Mesenchymal stem cell (in vitro differentiated cells and primary cell): ENCODE results near the gene DNAJC9.

ENCODE experiments used
- DNase-seq: peaks from one replicate; pipeline ENCODE4 v3.0.0-alpha.2; 2013
- H2AFZ ChIP-seq: one replicate; pipeline ENCODE4 v1.6.1; 2013; ENCODE audit warnings: low read depth, mild to moderate bottlenecking, control low read depth, inconsistent platforms, low read length, moderate library complexity
- H2AK5ac ChIP-seq: 2 replicates; pipeline ENCODE4 v1.6.1; 2013; ENCODE audit warnings: low read length, moderate library complexity, mild to moderate bottlenecking, inconsistent platforms; ENCODE audit not compliant: severe bottlenecking
- H2BK120ac ChIP-seq: one replicate; pipeline ENCODE4 v1.6.1; 2013; ENCODE audit warnings: low read depth, mild to moderate bottlenecking, inconsistent platforms, low read length, moderate library complexity
- H2BK12ac ChIP-seq, 2 experiments: one replicate each; pipeline ENCODE4 v1.6.1; 2013; ENCODE audit warnings: inconsistent platforms in 2 of 2, low read length in 2 of 2, mild to moderate bottlenecking in 2 of 2, moderate library complexity in 2 of 2, control low read depth in 1 of 2
- H2BK15ac ChIP-seq: one replicate; pipeline ENCODE4 v1.6.1; 2013; ENCODE audit warnings: mild to moderate bottlenecking, low read depth, inconsistent platforms; ENCODE audit not compliant: poor library complexity, severe bottlenecking
- H2BK5ac ChIP-seq: 2 replicates; pipeline ENCODE4 v1.6.1; 2013; ENCODE audit warnings: low read depth, mild to moderate bottlenecking, low read length, control low read depth, inconsistent platforms; ENCODE audit not compliant: poor library complexity, severe bottlenecking
- H3K14ac ChIP-seq, 2 experiments: one replicate each; pipeline ENCODE4 v1.6.1; 2013; ENCODE audit warnings: inconsistent platforms in 2 of 2, low read length in 2 of 2, control low read depth in 1 of 2, mild to moderate bottlenecking in 1 of 2, moderate library complexity in 1 of 2
- H3K18ac ChIP-seq, 2 experiments: one replicate each; pipeline ENCODE4 v1.6.1; 2013; ENCODE audit warnings: inconsistent platforms in 2 of 2, low read length in 2 of 2, control low read depth in 1 of 2, low read depth in 1 of 2, mild to moderate bottlenecking in 1 of 2
- H3K23ac ChIP-seq, 2 experiments: one replicate each; pipeline ENCODE4 v1.6.1; 2013; ENCODE audit warnings: inconsistent platforms in 2 of 2, low read length in 2 of 2, mild to moderate bottlenecking in 2 of 2, moderate library complexity in 2 of 2, control low read depth in 1 of 2
- H3K27ac ChIP-seq: 2 replicates; pipeline ENCODE4 v1.5.1; 2013; ENCODE audit warnings: mild to moderate bottlenecking, moderate library complexity, low read length, control low read depth, inconsistent platforms; ENCODE audit not compliant: poor library complexity, severe bottlenecking
- H3K27me3 ChIP-seq, 2 experiments: 2 replicates each; pipeline versions ENCODE4 v1.6.1 to v1.7.0; 2013; ENCODE audit warnings: low read length in 2 of 2, mild to moderate bottlenecking in 2 of 2, moderate library complexity in 2 of 2, control low read depth in 1 of 2, inconsistent platforms in 1 of 2; ENCODE audit not compliant: control insufficient read depth in 1 of 2, insufficient read depth in 1 of 2
- H3K36me3 ChIP-seq, 2 experiments: 2 replicates each; pipeline versions ENCODE4 v1.6.1 to v1.7.0; 2013; ENCODE audit warnings: low read length in 2 of 2, control low read depth in 1 of 2, inconsistent platforms in 1 of 2, low read depth in 1 of 2, mild to moderate bottlenecking in 1 of 2; ENCODE audit not compliant: insufficient read depth in 2 of 2, control insufficient read depth in 1 of 2
- H3K4ac ChIP-seq, 2 experiments: one replicate each; pipeline ENCODE4 v1.6.1; 2013; ENCODE audit warnings: inconsistent platforms in 2 of 2, low read length in 2 of 2, mild to moderate bottlenecking in 2 of 2, moderate library complexity in 2 of 2, control low read depth in 1 of 2, low read depth in 1 of 2
- H3K4me1 ChIP-seq: 2 replicates; pipeline ENCODE4 v1.6.1; 2013; ENCODE audit warnings: low read depth, low read length, control low read depth; ENCODE audit not compliant: control insufficient read depth, insufficient read depth
- H3K4me2 ChIP-seq: 2 replicates; pipeline ENCODE4 v1.6.1; 2013; ENCODE audit warnings: low read length, mild to moderate bottlenecking, inconsistent platforms; ENCODE audit not compliant: poor library complexity, severe bottlenecking
- H3K4me3 ChIP-seq, 2 experiments: 2 replicates each; pipeline versions ENCODE4 v1.5.1 to v1.7.0; 2013; ENCODE audit warnings: low read length in 2 of 2, mild to moderate bottlenecking in 2 of 2, control low read depth in 1 of 2, low read depth in 1 of 2; ENCODE audit not compliant: insufficient read depth in 1 of 2
- H3K79me1 ChIP-seq: replicated peaks from 2 replicates; pipeline ENCODE4 v1.6.1; 2013; ENCODE audit warnings: mild to moderate bottlenecking, control low read depth, low read length, inconsistent platforms; ENCODE audit not compliant: poor library complexity, severe bottlenecking
- H3K9ac ChIP-seq: 2 replicates; pipeline ENCODE4 v1.7.0; 2013; ENCODE audit warnings: mild to moderate bottlenecking, low read length, moderate library complexity
- H3K9me3 ChIP-seq: 2 replicates; pipeline ENCODE4 v1.7.0; 2013; ENCODE audit warnings: mild to moderate bottlenecking, low read length; ENCODE audit not compliant: control insufficient read depth
- H4K8ac ChIP-seq: one replicate; pipeline ENCODE4 v1.6.1; 2013; ENCODE audit warnings: inconsistent platforms, mild to moderate bottlenecking, low read length, moderate library complexity
- H4K91ac ChIP-seq: one replicate; pipeline ENCODE4 v1.6.1; 2013; ENCODE audit warnings: mild to moderate bottlenecking, low read length, inconsistent platforms
- WGBS: methylation state at CpG from one replicate; pipeline ENCODE4 v1.1.7; 2013; ENCODE audit warnings: mixed read lengths; 5-methylcytosine and 5-hydroxymethylcytosine counted together

Gene DNAJC9

DNA sequence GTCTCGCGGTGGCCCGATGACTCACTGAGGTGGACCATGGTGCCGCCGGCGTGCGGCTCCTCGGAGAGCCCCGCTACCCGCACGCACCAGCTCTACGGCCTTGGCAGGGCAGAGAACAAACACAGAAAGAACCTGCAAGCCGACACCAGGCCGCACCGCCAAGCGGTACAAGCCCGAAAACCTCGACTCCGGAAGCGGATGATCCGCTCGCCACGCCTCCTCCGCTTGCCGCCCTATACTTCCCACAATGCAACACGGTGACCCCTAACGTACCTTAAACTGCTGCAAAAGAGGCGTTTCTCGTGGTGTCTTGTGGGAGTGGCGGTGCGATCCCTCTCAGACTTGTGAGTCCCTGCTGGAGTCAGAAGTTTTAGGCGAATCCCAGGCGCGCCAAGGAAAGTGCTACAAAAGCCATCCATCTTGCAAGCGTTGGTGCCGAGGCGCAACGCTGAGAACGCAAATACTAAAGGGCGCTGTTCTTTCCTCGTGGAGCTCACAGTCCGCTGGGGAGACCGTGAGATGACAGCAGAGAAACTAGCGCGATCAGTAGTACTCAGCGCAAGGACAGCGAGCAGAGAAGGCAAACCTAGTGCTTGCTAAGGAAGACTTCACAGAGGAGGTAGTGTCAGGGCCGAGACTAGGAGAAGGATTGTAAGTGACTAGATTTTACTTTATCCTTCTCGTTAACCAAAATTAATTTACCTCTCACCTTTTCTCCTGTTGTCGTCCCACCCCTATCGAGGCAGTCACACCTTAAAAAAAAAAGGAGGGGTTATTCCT is 5.6 kb upstream of the DNAJC9 start, which contains the start of gene MRPS16:
Gene MRPS16, minus strand, starts transcription at position 200 of the 780 bp plus-strand sequence. Its CDS starts 162 bp downstream, at position 38.
- Histone ChIP-seq H3K14ac (peak within 1 kb of the TSS in 1 of 2 experiments; percentile 98), H3K9me3 (no peaks in the 10 kb centered on the region), H2AK5ac (peak within 1 kb of the TSS; percentile 85), H3K27ac (peak within 1 kb of the TSS; percentile 94), H4K91ac (peak within 1 kb of the TSS; percentile 84), H3K79me1 (peaks cover 15% of the 10 kb centered on the region), H2BK15ac (peak within 1 kb of the TSS; percentile 17), H3K27me3 (no peaks in the 10 kb centered on the region), H3K4me1 (peaks cover 9% of the 10 kb centered on the region), H3K23ac (peak within 1 kb of the TSS in 1 of 2 experiments; percentile 83), H2BK120ac (peak within 1 kb of the TSS; percentile 73), H2BK12ac (peak within 1 kb of the TSS; percentile 28 to 59), H3K9ac (peak within 1 kb of the TSS; percentile 99), H3K4me2 (peak within 1 kb of the TSS; percentile 98), H3K36me3 (peaks cover 6 to 28% of the 10 kb centered on the region in 2 experiments), H2AFZ (peak within 1 kb of the TSS; percentile 55), H3K4ac (peak within 1 kb of the TSS; percentile 73 to 85), H3K18ac (peak within 1 kb of the TSS; percentile 89 to 94), H3K4me3 (peak within 1 kb of the TSS; percentile 88 to 99), H4K8ac (peak within 1 kb of the TSS; percentile 95), H2BK5ac (peak within 1 kb of the TSS; percentile 36)
- DNase-seq = peak; percentile 99
- under 1% methylated on average over 43 of the region's 51 CpGs for WGBS

DNA sequence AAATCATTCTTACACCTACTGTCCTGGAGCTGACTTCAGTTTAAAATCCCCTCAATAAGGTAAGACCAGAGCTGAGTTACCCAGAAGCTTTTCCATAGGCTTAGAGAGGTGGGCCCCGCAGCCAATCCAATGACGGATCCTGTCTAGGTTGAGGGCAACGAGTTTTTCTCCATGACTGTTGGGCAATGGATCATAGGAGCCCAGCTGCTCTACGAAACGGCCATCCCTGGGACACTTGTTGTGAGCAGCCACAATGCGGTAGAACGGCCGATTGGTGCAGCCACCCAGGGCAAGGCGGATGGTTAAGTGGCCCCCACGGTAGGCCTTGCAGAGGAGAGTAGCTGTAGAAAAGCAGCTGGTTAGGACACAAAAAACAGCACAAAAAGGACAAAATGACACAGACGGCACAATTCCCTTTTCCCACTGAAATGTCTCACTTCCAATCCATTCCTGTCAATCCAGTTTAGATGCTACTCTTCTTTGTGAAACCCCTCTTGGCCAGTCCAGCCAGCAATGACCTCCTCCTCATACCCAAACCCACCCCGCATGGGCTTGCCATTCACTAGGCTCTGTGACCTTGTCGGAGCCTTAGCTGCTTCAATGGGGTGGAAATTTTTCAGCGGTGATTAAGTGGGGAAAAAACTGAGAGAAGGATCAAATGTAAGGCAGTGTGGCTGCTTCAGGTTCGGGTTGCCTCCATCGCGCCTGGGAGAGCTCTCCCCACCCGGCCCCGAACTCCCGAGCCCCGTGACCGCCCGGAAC is 4.8 kb upstream of the DNAJC9 start:
- peak overlapping the region; percentile 28 to 59 for H2BK12ac ChIP-seq
- peak overlapping the region in 1 of 2 experiments; percentile 83 for H3K23ac ChIP-seq
- peak overlapping the region; percentile 73 for H2BK120ac ChIP-seq
- H3K36me3 ChIP-seq = peaks cover 6 to 28% of the 10 kb centered on the region in 2 experiments
- peak; percentile 42 for DNase-seq
- peak overlapping the region; percentile 17 for H2BK15ac ChIP-seq
- H3K4me3 ChIP-seq = peak overlapping the region; percentile 88 to 99
- peak overlapping the region; percentile 36 to 85 for H3K4ac ChIP-seq
- H4K91ac ChIP-seq = peak overlapping the region; percentile 84
- WGBS = 21% methylated on average over 22 of the region's 23 CpGs
- H2AFZ ChIP-seq = peak overlapping the region; percentile 37
- H3K79me1 ChIP-seq = peaks cover 15% of the 10 kb centered on the region
- H3K4me1 ChIP-seq = peaks cover 9% of the 10 kb centered on the region
- H3K9ac ChIP-seq = peak overlapping the region; percentile 99
- peak overlapping the region; percentile 98 for H3K4me2 ChIP-seq
- H2AK5ac ChIP-seq = peak overlapping the region; percentile 85
- H3K14ac ChIP-seq = peak overlapping the region in 1 of 2 experiments; percentile 83
- no peaks in the 10 kb centered on the region for H3K27me3 ChIP-seq
- no peaks in the 10 kb centered on the region for H3K9me3 ChIP-seq
- H3K27ac ChIP-seq = peak overlapping the region; percentile 94
- peak overlapping the region; percentile 95 for H4K8ac ChIP-seq
- peak overlapping the region; percentile 36 for H2BK5ac ChIP-seq
- peak overlapping the region; percentile 61 to 89 for H3K18ac ChIP-seq

DNA sequence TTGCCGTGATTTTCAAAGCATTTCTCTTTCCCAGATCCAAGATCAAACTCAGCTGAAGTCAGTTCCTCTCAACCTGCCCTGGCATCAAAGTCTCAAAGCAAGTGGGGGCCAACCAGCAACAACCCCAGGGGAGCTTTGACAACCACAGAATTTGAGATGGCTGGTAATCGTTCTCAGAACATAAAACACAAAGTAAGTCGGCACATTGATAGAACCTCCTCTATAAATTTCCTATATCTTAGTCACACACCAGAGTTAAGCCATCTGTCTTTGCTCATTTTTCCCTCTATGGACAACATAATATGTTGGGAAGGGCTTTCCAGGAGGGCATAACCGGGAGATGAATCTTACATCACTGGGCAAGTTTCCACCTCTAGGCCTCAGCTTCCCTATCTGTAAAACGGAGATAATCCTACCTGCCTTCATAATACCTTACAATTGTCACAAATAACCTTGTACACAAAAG is 1.2 kb upstream of the DNAJC9 start:
- 80% methylated on average over 5 of the region's 5 CpGs for WGBS
- H2BK5ac ChIP-seq = no peak overlapping the region

More for the DNA sequence above, 1.2 kb upstream of the DNAJC9 start:
- no peak overlapping the region for H3K14ac ChIP-seq
- H2BK120ac ChIP-seq = no peak overlapping the region
- no peak overlapping the region for H4K91ac ChIP-seq
- peak overlapping the region; percentile 37 for H2AK5ac ChIP-seq
- peaks cover 9 to 45% of the 10 kb centered on the region in 2 experiments for H3K36me3 ChIP-seq
- H3K4me3 ChIP-seq = peak overlapping the region in 1 of 2 experiments; percentile 91
- H3K23ac ChIP-seq = no peak overlapping the region
- peak overlapping the region; percentile 96 for H3K9ac ChIP-seq
- H3K18ac ChIP-seq = no peak overlapping the region
- DNase-seq = peak; percentile 13
- no peak overlapping the region for H2BK15ac ChIP-seq
- no peaks in the 10 kb centered on the region for H3K27me3 ChIP-seq
- H2AFZ ChIP-seq = no peak overlapping the region
- no peak overlapping the region for H4K8ac ChIP-seq
- H3K79me1 ChIP-seq = peaks cover 14% of the 10 kb centered on the region
- no peak overlapping the region for H2BK12ac ChIP-seq
- H3K9me3 ChIP-seq = no peaks in the 10 kb centered on the region
- H3K27ac ChIP-seq = no peak overlapping the region
- no peak overlapping the region for H3K4ac ChIP-seq
- H3K4me2 ChIP-seq = no peak overlapping the region
- H3K4me1 ChIP-seq = peaks cover 12% of the 10 kb centered on the region
